ENCODE data around the gene CYP26C1. TPM values are rescaled to one million over a fixed set of nuclear protein-coding genes. Genes with fewer than 3 reads are reported as not detected.

The CYP26C1 gene
- total and polyA plus RNA-seq, 2 donors from 2014 or later, result 0.09 to 0.35 TPM

DNA sequence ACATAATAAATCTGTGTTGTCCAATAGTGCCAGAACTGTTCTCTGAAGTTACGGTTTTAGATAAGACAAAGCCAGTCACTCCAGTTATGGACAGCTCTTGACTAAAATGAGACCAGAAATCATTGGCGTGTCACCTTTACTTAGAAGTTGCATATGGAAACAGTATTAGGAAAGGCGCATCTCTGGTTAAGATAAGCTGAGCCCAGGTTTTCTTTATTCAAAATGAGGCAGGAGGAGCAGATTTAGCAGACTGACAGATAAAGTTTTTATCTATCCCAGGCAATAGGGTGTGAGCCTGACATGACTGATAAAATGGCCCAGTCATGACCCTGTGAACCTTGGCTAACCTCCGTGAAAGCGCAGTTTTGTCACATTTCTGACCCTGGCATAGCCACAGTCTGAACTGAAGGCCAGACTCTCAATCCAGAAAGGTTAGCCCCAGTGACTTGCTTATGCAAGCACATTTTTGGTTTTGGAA, 17.3 kb downstream of the CYP26C1 start:
- Histone ChIP-seq H3K27ac (ENCODE audit: low read depth in 2 of 2, low read length in 2 of 2) (no peak overlapping the region), H3K36me3 (ENCODE audit: control insufficient read depth in 2 of 3, insufficient read depth in 3 of 3, low read length in 3 of 3) (no peaks in the 10 kb centered on the region), H3K9me3 (ENCODE audit: control insufficient read depth in 2 of 3, insufficient read depth in 1 of 3, low read length in 3 of 3) (no peaks in the 10 kb centered on the region), H3K9ac (ENCODE audit: low read length in 3 of 3) (no peak overlapping the region), H3K4me3 (ENCODE audit: low read length in 3 of 3) (no peak overlapping the region), H3K4me1 (ENCODE audit: control insufficient read depth in 2 of 3, insufficient read depth in 2 of 3, low read depth in 1 of 3, low read length in 3 of 3) (peaks cover 0 to 18% (median 0%) of the 10 kb centered on the region in 3 donors), H3K27me3 (ENCODE audit: control insufficient read depth, insufficient read depth, low read length) (peaks cover 36% of the 10 kb centered on the region)
- DNase-seq (no peak), FAIRE-seq (no peak)
- TF ChIP-seq CTCF (IDR thresholded peaks at IDR 0.05; ENCODE audit: borderline replicate concordance, extremely low read depth, insufficient read depth), result no peak
- intact Hi-C loops (cut with DNase I), result no loop called here

DNA sequence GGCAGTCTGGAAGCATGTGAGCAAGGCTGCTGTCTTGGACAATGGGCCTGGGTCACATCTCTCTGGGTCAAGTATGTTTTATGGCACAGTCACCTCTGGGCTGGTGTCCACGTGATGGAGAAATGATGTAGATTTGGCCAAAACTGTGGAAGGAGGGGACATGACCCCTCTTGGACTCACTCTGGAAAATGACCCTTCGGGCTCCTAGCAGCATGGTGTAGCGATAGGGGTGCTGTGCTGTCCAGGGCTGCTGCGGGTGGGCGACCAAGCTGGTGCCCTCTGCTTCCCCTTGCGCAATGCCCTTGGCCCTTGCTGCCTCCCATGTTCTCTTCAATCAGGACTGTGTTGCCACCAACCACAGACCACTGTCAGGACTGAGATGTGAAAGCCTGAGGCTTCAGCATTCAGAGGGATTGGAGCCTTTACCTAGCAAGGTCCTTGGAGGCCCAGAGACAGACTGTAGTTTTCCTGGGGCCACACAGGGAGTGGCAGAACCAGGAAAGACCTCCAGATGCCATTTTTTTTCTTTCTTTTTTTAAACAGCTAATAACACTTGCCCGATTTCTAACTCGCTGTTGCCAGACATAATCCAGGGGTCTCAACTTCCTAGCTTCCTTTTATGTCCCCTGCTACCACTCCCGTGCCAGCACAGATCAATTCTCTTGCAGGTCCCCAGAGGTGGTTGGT, 19.2 kb downstream of the CYP26C1 start:
- no peak overlapping the region for H3K4me3 ChIP-seq (ENCODE audit: low read length in 3 of 3)
- no peak for DNase-seq
- FAIRE-seq, result no peak
- H3K9ac ChIP-seq (ENCODE audit: low read length in 3 of 3), result no peak overlapping the region
- H3K27ac ChIP-seq (ENCODE audit: low read depth in 2 of 2, low read length in 2 of 2), result no peak overlapping the region
- H3K4me1 ChIP-seq (ENCODE audit: control insufficient read depth in 2 of 3, insufficient read depth in 2 of 3, low read depth in 1 of 3, low read length in 3 of 3), result peaks cover 0 to 3% (median 0%) of the 10 kb centered on the region in 3 donors
- no peaks in the 10 kb centered on the region for H3K36me3 ChIP-seq (ENCODE audit: control insufficient read depth in 2 of 3, insufficient read depth in 3 of 3, low read length in 3 of 3)
- no peaks in the 10 kb centered on the region for H3K9me3 ChIP-seq (ENCODE audit: control insufficient read depth in 2 of 3, insufficient read depth in 1 of 3, low read length in 3 of 3)
- peaks cover 28% of the 10 kb centered on the region for H3K27me3 ChIP-seq (ENCODE audit: control insufficient read depth, insufficient read depth, low read length)
- TF ChIP-seq CTCF (IDR thresholded peaks at IDR 0.05; ENCODE audit: borderline replicate concordance, extremely low read depth, insufficient read depth), result no peak
- intact Hi-C loops (cut with DNase I), result no loop called here

GRCh38 chr10:93080350-93081046, 19.9 kb downstream of the CYP26C1 start:
- H3K27me3 ChIP-seq (ENCODE audit: control insufficient read depth, insufficient read depth, low read length), result peaks cover 24% of the 10 kb centered on the region
- intact Hi-C loops (cut with DNase I), result no loop called here
- DNase-seq, result peak in 3 of 5 donors; percentile 63 to 73 (median 70)
- FAIRE-seq, result no peak
- peak; percentile 68 for TF ChIP-seq CTCF (IDR thresholded peaks at IDR 0.05; ENCODE audit: borderline replicate concordance, extremely low read depth, insufficient read depth)
- no peaks in the 10 kb centered on the region for H3K9me3 ChIP-seq (ENCODE audit: control insufficient read depth in 2 of 3, insufficient read depth in 1 of 3, low read length in 3 of 3)
- no peaks in the 10 kb centered on the region for H3K36me3 ChIP-seq (ENCODE audit: control insufficient read depth in 2 of 3, insufficient read depth in 3 of 3, low read length in 3 of 3)
- no peaks in the 10 kb centered on the region for H3K4me1 ChIP-seq (ENCODE audit: control insufficient read depth in 2 of 3, insufficient read depth in 2 of 3, low read depth in 1 of 3, low read length in 3 of 3)
- no peak overlapping the region for H3K9ac ChIP-seq (ENCODE audit: low read length in 3 of 3)
- H3K4me3 ChIP-seq (ENCODE audit: low read length in 3 of 3), result no peak overlapping the region
- H3K27ac ChIP-seq (ENCODE audit: low read depth in 2 of 2, low read length in 2 of 2), result no peak overlapping the region

All from kidney (tissue), 14 donors.